Measurements from ENCODE around the gene BORCS6. TPM values are rescaled to one million over a fixed set of nuclear protein-coding genes. Genes with fewer than 3 reads are reported as not detected.

Gene BORCS6
- total and polyA plus RNA-seq, 2 experiments from 2014 or later = 1.8 to 7.1 TPM

GRCh38 chr17:8160741-8161221 lies 29.2 kb downstream of the BORCS6 start:
- TF ChIP-seq ZNF114 (CRISPR knock-in tag; IDR thresholded peaks at IDR 0.05) (no peak), POLR2AphosphoS5 (IDR thresholded peaks at IDR 0.05; ENCODE audit: low read depth) (no peak), CTCF (conservative IDR thresholded peaks at IDR 0.05; ENCODE audit: low read depth in 2 of 2) (no peak), REST (IDR thresholded peaks at IDR 0.05; ENCODE audit: unreplicated experiment) (no peak)
- peaks cover 41% of the 10 kb centered on the region for H3K4me1 Mint-ChIP-seq
- Histone ChIP-seq H3F3A (replicated peaks; ENCODE audit: low read depth) (peaks cover 15% of the 10 kb centered on the region; the same call in 1 of the 2 replicates), H3K36me3 (ENCODE audit: insufficient read depth) (peaks cover 5% of the 10 kb centered on the region; the same call in 1 of the 2 replicates), H3K27me3 (ENCODE audit: insufficient read depth) (no peaks in the 10 kb centered on the region), H3K79me2 (replicated peaks; ENCODE audit: insufficient read depth) (peaks cover 12% of the 10 kb centered on the region; the same call in 1 of the 2 replicates), H3K4me1 (ENCODE audit: insufficient read depth) (peaks cover 26% of the 10 kb centered on the region), H3K27ac (ENCODE audit: low read depth) (no peak overlapping the region; the same call in 1 of the 2 replicates), H2AFZ (no peak overlapping the region), H3K4me3 (no peak overlapping the region; the same call in 1 of the 2 replicates), H4K20me1 (replicated peaks; ENCODE audit: insufficient read depth) (peaks cover 5% of the 10 kb centered on the region), H3K4me2 (peak overlapping the region; percentile 36; the same call in 1 of the 2 replicates), H3K9me2 (ENCODE audit: insufficient read depth) (no peaks in the 10 kb centered on the region)
- DNase-seq (ENCODE audit: low spot score) (no peak), ATAC-seq (no peak)
- 0 out of 2 replicates have a peak overlapping the region, but pooled peaks have one; percentile 69 for H3K27ac Mint-ChIP-seq
- H3K9me3 Mint-ChIP-seq = no peaks in the 10 kb centered on the region
- peak overlapping the region; percentile 78; the same call in 2 of the 3 replicates for H3K4me3 Mint-ChIP-seq
- H3K27me3 Mint-ChIP-seq (ENCODE audit: insufficient read depth, low read depth, poor library complexity) = peaks cover 24% of the 10 kb centered on the region
- peaks cover 26% of the 10 kb centered on the region for H3K36me3 Mint-ChIP-seq (ENCODE audit: low read depth)

GRCh38 chr17:8160224-8160577 lies 29.8 kb downstream of the BORCS6 start:
- H3K27me3 Mint-ChIP-seq (ENCODE audit: insufficient read depth, low read depth, poor library complexity) = peaks cover 25% of the 10 kb centered on the region
- H3K9me2 ChIP-seq (ENCODE audit: insufficient read depth) = no peaks in the 10 kb centered on the region
- peaks cover 41% of the 10 kb centered on the region for H3K4me1 Mint-ChIP-seq
- H3K9me3 Mint-ChIP-seq = no peaks in the 10 kb centered on the region
- peaks cover 5% of the 10 kb centered on the region; the same call in 1 of the 2 replicates for H3K36me3 ChIP-seq (ENCODE audit: insufficient read depth)
- H3K79me2 ChIP-seq (replicated peaks; ENCODE audit: insufficient read depth) = peaks cover 14% of the 10 kb centered on the region; the same call in 1 of the 2 replicates
- H3K4me3 Mint-ChIP-seq = peak overlapping the region; percentile 78; the same call in 2 of the 3 replicates
- no peak overlapping the region for H3K4me3 ChIP-seq
- ATAC-seq = no peak
- no peaks in the 10 kb centered on the region for H3K27me3 ChIP-seq (ENCODE audit: insufficient read depth)
- H3K27ac ChIP-seq (ENCODE audit: low read depth) = no peak overlapping the region; the same call in 1 of the 2 replicates
- peaks cover 18% of the 10 kb centered on the region; the same call in 1 of the 2 replicates for H3F3A ChIP-seq (replicated peaks; ENCODE audit: low read depth)
- H3K4me2 ChIP-seq = no peak overlapping the region
- peak overlapping the region; percentile 54 for H3K27ac Mint-ChIP-seq
- peaks cover 32% of the 10 kb centered on the region for H3K4me1 ChIP-seq (ENCODE audit: insufficient read depth)
- no peak for DNase-seq (ENCODE audit: low spot score)
- H2AFZ ChIP-seq = no peak overlapping the region
- H3K36me3 Mint-ChIP-seq (ENCODE audit: low read depth) = peaks cover 26% of the 10 kb centered on the region
- peaks cover 5% of the 10 kb centered on the region for H4K20me1 ChIP-seq (replicated peaks; ENCODE audit: insufficient read depth)
- no peak for TF ChIP-seq CREB1 (CRISPR knock-in tag; IDR thresholded peaks at IDR 0.05; ENCODE audit: low read depth)
- no peak for TF ChIP-seq ZNF114 (CRISPR knock-in tag; IDR thresholded peaks at IDR 0.05)
- TF ChIP-seq STAT1 (IDR thresholded peaks at IDR 0.05; ENCODE audit: unreplicated experiment) = no peak
- no peak for TF ChIP-seq JUNB (IDR thresholded peaks at IDR 0.05; ENCODE audit: unreplicated experiment)
- TF ChIP-seq ZNF331 (CRISPR knock-in tag; IDR thresholded peaks at IDR 0.05; ENCODE audit: low read depth) = no peak
- no peak for TF ChIP-seq REST (IDR thresholded peaks at IDR 0.05; ENCODE audit: unreplicated experiment)

Data from GM23338 (cell line).